Fibroblast of lung (primary cell): ENCODE measurements around the gene ERCC6L2.

Experiments
- CTCF ChIP-seq, 2 donors: IDR thresholded peaks in 1 of 2; conservative IDR thresholded peaks in 1 of 2; 1 replicate in 1 of 2; 2 replicates in 1 of 2; pipeline ENCODE4 v1.5.1; 2011 to 2012; ENCODE audit warnings: low read length in 2 of 2, control low read depth in 1 of 2, inconsistent platforms in 1 of 2, low read depth in 1 of 2, mild to moderate bottlenecking in 1 of 2
- EZH2 ChIP-seq: IDR thresholded peaks from 2 replicates; pipeline ENCODE4 v1.5.1; 2012; ENCODE audit warnings: low read length, control low read depth, mild to moderate bottlenecking; ENCODE audit errors: missing control alignments

- no peak for TF ChIP-seq EZH2
- TF ChIP-seq CTCF (conservative IDR thresholded peaks at IDR 0.05 in 1 of 2, IDR thresholded peaks at IDR 0.05 in 1 of 2; ENCODE audit: low read depth in 1 of 2, low read length in 2 of 2), result no peak
Observed at GRCh38 chr9:95991326-95991725, 115.8 kb downstream of the ERCC6L2 start.
